NT2/D1 (cell line): Measurements from ENCODE around the gene VMP1.
"Not testable (repeated sequence)": the region's sequence is repeated elsewhere in the genome, so short reads cannot be mapped to it uniquely, and the experiment has no call there.

Source experiments
- DNase-seq: peaks from one replicate; pipeline ENCODE4 v3.0.0-alpha.2; 2011; ENCODE audit warnings: low read depth, low spot score
- H3K27me3 ChIP-seq: 2 replicates; pipeline ENCODE4 v1.6.0; 2011; ENCODE audit warnings: mild to moderate bottlenecking; ENCODE audit not compliant: insufficient read length, insufficient read depth
- H3K36me3 ChIP-seq: 2 replicates; pipeline ENCODE4 v1.6.1; 2011; ENCODE audit warnings: mild to moderate bottlenecking, low read length, mixed read lengths; ENCODE audit not compliant: insufficient read depth, insufficient read length
- H3K4me1 ChIP-seq: 2 replicates; pipeline ENCODE4 v1.5.1; 2011; ENCODE audit not compliant: insufficient read depth, insufficient read length
- H3K4me3 ChIP-seq: 2 replicates; pipeline ENCODE4 v1.5.1; 2011; ENCODE audit warnings: low read depth; ENCODE audit not compliant: insufficient read length
- H3K9ac ChIP-seq: 2 replicates; pipeline ENCODE4 v1.6.0; 2011; ENCODE audit warnings: low read depth; ENCODE audit not compliant: insufficient read length
- H3K9me3 ChIP-seq: 2 replicates; pipeline ENCODE4 v1.5.1; 2011; ENCODE audit warnings: mild to moderate bottlenecking, low read length; ENCODE audit not compliant: insufficient read depth
- SUZ12 ChIP-seq: IDR thresholded peaks from 2 replicates; pipeline ENCODE4 v1.6.1; 2011; ENCODE audit not compliant: insufficient read length, insufficient read depth; ENCODE audit errors: extremely low read depth
- YY1 ChIP-seq: IDR thresholded peaks from 2 replicates; pipeline ENCODE4 v1.6.1; 2011; ENCODE audit not compliant: insufficient read length, insufficient read depth
- ZNF274 ChIP-seq: IDR thresholded peaks from 2 replicates; pipeline ENCODE4 v1.6.1; 2011; ENCODE audit warnings: mild to moderate bottlenecking, low read depth, low read length

The VMP1 gene

DNA sequence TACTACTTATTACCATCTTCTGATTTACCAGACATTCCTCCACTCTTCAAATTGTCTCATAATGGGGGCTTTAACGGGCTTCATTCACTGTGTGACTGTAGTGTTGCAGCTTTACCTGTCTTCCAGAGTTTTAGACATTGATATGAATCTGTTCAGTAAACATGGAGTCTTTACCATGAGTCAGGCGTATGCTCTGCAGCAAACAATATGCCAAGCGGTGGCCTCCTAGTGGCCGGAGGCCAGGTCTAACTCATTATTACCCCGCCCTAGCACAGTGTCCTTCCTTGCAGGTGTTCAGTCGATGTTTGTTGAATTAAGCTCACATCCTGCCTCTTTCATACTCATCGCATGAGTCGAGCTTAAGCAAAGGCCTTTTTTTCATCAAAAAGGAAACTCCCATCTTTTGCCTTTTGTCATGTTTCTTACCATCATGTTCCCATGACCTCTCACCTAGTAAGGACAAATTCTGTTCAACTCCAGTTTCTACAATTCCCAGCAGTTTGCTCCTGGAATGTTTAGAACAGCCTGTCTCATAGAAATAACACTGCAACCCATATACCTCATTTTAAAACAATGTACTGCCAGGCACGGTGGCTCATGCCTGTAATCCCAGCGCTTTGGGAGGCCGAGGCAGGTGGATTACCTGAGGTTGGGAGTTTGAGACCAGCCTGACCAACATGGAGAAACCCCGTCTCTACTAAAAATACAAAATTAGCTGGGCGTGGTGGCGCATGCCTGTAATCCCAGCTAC, 145.9 kb downstream of the VMP1 start:
- Histone ChIP-seq H3K4me3 (no peak overlapping the region), H3K27me3 (no peaks in the 10 kb centered on the region), H3K9me3 (no peaks in the 10 kb centered on the region), H3K4me1 (no peaks in the 10 kb centered on the region), H3K36me3 (no peaks in the 10 kb centered on the region), H3K9ac (no peak overlapping the region)
- TF ChIP-seq SUZ12 (no peak), YY1 (no peak), ZNF274 (no peak)
- no peak for DNase-seq

DNA sequence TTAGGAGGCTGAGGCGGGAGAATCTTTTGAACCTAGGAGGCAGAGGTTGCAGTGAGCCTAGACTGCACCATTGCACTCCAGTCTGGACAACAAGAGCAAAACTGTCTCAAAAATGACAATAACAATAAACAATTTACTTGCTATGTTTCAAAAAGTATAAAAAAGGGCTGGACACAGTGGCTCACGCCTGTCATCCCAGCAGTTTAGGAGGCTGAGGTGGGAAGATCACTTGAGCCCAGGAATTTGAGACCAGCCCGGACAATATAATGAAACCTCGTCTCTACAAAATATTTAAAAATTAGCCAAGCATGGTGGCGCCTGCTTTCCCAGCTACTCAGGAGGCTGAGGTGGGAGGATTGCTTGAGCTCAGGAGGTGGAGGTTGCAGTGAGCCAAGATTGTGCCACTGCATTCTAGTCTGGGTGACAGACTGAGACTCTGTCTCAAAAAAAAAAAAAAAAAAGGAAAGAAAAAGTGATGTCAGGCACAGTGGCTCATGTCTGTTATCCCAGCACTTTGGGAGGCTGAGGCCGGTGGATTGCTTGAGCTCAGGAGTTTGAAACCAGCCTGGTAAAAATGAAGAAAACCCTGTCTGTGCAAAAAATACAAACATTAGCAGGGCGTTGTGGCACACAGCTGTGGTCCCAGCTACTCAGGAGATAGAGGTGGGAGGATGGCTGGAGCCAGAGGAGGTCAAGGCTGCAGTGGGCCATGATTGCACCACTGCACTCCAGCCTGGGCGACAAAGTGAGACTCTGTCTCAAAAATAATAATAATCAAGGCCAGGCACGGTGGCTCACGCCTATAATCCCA, 146.7 kb downstream of the VMP1 start:
- DNase-seq, H3K9ac ChIP-seq, H3K4me1 ChIP-seq: not testable (repeated sequence)

DNA sequence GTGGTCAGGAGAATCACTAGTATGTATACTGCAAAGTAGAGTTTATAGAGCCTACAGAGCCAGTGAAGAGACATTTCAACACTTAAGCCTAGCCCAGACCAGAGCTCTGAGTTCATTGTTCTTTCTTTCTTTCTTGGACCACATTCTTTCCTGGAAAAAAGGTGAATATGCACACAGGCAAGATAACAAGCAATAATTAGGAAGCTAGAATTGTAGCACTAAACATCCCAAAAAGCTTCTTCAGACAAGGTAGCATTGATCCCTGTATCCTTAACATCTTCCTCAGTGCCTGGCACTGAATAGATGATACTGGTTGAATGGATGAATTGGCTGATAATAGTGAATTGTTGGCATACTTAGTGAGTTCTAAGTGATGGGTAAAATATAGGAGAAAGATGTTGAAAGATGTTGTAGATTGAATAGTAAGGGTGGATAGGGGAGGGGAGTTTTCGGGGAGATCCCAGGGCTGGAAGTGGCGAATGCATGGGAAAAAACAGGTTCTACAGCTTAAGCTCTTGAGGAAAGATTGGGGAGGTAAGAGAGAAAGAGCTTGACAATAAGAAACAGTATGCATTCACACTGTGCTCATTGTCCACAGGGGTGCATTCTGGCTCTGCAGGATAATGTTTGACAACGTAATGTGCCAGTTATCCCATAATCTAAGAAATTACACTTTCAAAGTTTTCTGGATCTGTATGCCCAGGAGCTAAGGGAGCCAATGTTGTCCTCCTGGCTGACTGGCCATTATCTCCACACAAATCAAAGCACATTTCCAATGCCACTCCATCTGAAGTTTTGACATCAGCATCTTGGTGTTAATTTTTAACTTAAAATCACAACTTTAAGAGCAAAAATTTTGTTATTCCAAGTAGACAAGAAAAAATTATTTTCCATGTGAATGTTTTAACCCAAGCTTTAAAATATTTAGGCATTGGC, 149.7 kb downstream of the VMP1 start:
- no peak for TF ChIP-seq SUZ12
- TF ChIP-seq YY1 = no peak
- TF ChIP-seq ZNF274 = no peak
- no peak for DNase-seq

More for the DNA sequence above, 146.7 kb downstream of the VMP1 start:
- H3K4me3 ChIP-seq, H3K27me3 ChIP-seq, H3K36me3 ChIP-seq, H3K9me3 ChIP-seq: not testable (repeated sequence)

DNA sequence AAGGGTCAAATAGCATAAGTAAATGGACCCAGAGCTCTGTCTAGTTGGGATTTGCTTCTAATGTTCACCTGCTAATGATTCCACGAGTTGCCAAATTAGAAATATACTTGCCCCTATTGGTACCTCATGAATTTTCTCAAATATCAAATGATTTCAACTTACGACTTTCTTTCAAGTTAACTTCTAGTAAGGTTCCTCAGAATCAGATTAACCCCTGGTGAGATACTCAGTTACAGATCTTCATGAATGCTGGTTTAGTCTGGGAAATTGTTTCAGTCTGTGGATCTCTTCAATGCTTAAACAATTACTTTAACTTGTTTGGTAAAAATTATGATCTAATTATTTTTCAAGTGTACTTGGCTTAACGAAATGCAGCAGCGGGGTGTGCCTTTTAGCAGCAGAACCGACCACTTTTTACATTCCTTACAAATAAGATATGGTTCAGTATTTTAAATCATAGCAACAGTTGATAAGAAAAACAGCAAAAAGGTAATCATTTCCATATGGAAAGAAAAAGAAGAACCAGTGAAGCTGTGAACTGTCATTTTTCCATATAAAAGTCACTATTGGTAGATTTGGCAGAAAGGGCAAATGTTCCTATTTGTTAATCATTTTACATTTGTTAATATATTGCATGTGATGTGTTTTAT, 150.8 kb downstream of the VMP1 start:
- peaks cover 29% of the 10 kb centered on the region for H3K36me3 ChIP-seq
- TF ChIP-seq SUZ12 (no peak), YY1 (no peak), ZNF274 (no peak)
- DNase-seq = no peak
- no peaks in the 10 kb centered on the region for H3K9me3 ChIP-seq
- no peak overlapping the region for H3K9ac ChIP-seq
- no peaks in the 10 kb centered on the region for H3K27me3 ChIP-seq
- no peak overlapping the region for H3K4me3 ChIP-seq
- H3K4me1 ChIP-seq = no peaks in the 10 kb centered on the region

More for the DNA sequence above, 149.7 kb downstream of the VMP1 start:
- no peak overlapping the region for H3K4me3 ChIP-seq
- no peaks in the 10 kb centered on the region for H3K27me3 ChIP-seq
- peaks cover 21% of the 10 kb centered on the region for H3K36me3 ChIP-seq
- no peak overlapping the region for H3K9ac ChIP-seq
- no peaks in the 10 kb centered on the region for H3K4me1 ChIP-seq
- H3K9me3 ChIP-seq = no peaks in the 10 kb centered on the region

DNA sequence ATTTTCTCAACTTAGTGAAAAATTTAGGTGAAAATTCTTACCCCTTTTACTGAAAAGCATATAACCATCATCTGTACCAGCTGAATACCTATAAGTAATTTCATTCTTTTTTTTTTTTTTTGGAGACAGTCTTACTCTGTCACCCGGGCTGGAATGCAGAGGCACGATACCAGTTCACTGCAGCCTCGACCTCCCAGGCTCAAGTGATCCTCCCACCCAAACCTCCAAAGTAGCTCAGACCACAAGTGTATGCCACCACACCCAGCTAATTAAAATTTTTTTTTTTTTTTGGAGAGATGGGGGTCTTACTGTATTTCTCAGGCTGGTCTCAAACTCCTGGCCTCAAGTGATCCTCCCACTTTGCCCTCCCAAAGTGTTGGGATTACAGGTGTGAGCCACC, 151.5 kb downstream of the VMP1 start:
- DNase-seq = no peak
- no peak for TF ChIP-seq SUZ12
- TF ChIP-seq YY1 = no peak
- H3K9me3 ChIP-seq = no peaks in the 10 kb centered on the region
- no peak overlapping the region for H3K9ac ChIP-seq
- H3K4me3 ChIP-seq = no peak overlapping the region
- H3K27me3 ChIP-seq = no peaks in the 10 kb centered on the region
- peaks cover 36% of the 10 kb centered on the region for H3K36me3 ChIP-seq
- H3K4me1 ChIP-seq = no peaks in the 10 kb centered on the region

DNA sequence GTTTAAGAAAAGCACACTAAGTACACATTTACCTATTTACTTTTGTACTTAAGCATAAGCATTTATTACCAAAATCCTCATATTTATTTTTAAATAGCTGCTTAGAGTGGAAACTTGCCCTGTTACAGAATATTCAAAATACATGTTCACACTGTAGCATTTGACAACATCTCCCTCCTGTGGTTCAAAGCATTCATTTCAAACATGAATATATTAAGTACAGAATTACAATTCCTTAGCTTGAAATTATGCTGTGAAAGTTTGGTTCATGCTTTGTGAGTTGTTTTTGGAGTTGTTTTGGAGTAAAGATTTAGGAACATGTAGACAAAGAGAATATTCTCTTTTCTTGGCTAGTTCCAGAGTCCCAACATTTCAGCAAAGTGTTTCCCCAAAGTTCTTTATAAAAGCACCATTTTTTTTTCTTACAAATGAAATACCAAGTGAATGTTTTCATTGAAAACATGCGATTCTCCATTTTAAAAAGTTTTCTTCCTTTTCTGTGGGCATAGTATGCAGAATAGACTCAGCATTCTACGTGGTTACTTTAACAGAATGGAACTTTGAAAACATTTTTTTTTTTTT, 152.1 kb downstream of the VMP1 start:
- DNase-seq = no peak
- no peak for TF ChIP-seq YY1

More for the DNA sequence above, 152.1 kb downstream of the VMP1 start:
- Histone ChIP-seq H3K9ac (no peak overlapping the region), H3K4me1 (no peaks in the 10 kb centered on the region), H3K27me3 (no peaks in the 10 kb centered on the region), H3K9me3 (no peaks in the 10 kb centered on the region), H3K36me3 (peaks cover 40% of the 10 kb centered on the region), H3K4me3 (no peak overlapping the region)
